ENCODE measurements around the gene C5orf58.

C5orf58 gene

DNA sequence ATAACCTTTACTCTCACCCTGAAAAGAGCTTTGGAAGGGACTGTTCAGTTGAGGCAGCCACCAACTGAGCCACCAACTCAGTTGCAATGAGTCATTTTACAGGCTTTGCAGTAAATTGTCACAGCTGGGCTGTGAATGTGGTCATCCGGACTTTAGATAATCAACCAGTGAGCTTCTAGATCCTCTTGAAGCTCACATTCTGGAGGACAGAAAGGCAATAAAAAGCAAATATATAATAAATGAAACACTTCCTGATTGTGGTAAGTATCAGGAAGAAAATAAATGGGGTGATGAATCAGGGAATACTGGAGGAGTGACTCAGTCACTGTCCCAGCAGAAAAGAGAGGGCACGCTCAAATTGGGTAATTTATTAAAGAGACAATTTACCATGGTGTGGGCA, 13.2 kb upstream of the C5orf58 start:
- no peaks in the 10 kb centered on the region for H3K9me3 ChIP-seq (replicated peaks; ENCODE audit: insufficient read depth, low read length)
- TF ChIP-seq EZH2 (optimal IDR thresholded peaks at IDR 0.05; ENCODE audit: low read depth, low read length) (no peak), EZH2phosphoT487 (IDR thresholded peaks at IDR 0.05; ENCODE audit: low read length) (no peak)
- TF ChIP-seq, protein P1, sequence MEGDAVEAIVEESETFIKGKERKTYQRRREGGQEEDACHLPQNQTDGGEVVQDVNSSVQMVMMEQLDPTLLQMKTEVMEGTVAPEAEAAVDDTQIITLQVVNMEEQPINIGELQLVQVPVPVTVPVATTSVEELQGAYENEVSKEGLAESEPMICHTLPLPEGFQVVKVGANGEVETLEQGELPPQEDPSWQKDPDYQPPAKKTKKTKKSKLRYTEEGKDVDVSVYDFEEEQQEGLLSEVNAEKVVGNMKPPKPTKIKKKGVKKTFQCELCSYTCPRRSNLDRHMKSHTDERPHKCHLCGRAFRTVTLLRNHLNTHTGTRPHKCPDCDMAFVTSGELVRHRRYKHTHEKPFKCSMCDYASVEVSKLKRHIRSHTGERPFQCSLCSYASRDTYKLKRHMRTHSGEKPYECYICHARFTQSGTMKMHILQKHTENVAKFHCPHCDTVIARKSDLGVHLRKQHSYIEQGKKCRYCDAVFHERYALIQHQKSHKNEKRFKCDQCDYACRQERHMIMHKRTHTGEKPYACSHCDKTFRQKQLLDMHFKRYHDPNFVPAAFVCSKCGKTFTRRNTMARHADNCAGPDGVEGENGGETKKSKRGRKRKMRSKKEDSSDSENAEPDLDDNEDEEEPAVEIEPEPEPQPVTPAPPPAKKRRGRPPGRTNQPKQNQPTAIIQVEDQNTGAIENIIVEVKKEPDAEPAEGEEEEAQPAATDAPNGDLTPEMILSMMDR (IDR thresholded peaks at IDR 0.05; ENCODE audit: low read length): no peak
- no peak overlapping the region for H2AFZ ChIP-seq (ENCODE audit: low read length)
- H3F3A ChIP-seq (ENCODE audit: insufficient read depth, low read length): no peaks in the 10 kb centered on the region
- H3K4me2 ChIP-seq (ENCODE audit: low read depth, low read length): no peak overlapping the region
- H3K36me3 ChIP-seq (replicated peaks; ENCODE audit: insufficient read depth, low read length): no peaks in the 10 kb centered on the region
- H3K4me3 ChIP-seq (ENCODE audit: low read length): no peak overlapping the region
- H3K27ac ChIP-seq (ENCODE audit: low read length): no peak overlapping the region
- no peaks in the 10 kb centered on the region for H3K79me2 ChIP-seq (ENCODE audit: low read length)
- no peaks in the 10 kb centered on the region for H3K27me3 ChIP-seq (replicated peaks; ENCODE audit: insufficient read depth, low read length)
- no peak overlapping the region for H3K9ac ChIP-seq (ENCODE audit: low read length)
- no peaks in the 10 kb centered on the region for H3K9me2 ChIP-seq (replicated peaks; ENCODE audit: insufficient read depth, low read length)
- H3K4me1 ChIP-seq (ENCODE audit: low read length): no peaks in the 10 kb centered on the region
- H4K20me1 ChIP-seq (ENCODE audit: insufficient read depth, low read length): no peaks in the 10 kb centered on the region
- DNase-seq: no peak

DNA sequence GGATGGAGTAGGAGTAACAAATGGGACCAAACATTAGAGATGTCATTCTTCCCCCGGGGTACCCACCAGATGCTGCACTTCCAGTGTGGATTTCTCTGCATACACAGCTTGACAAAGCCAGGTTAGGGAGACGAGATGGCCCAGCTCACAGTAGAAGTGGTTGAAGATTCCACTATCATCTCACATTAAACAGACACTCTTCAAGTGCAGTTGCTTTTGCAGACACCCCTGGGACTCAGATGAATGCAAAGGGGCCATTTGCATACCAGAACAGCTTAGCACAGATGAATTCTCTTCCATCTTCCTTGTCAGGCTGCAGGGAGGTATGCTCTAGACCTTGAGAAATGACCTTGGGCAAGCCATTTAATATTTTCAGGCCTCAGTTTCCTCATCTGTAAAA, 12.6 kb upstream of the C5orf58 start:
- Histone ChIP-seq H3F3A (ENCODE audit: insufficient read depth, low read length) (no peaks in the 10 kb centered on the region), H3K27me3 (replicated peaks; ENCODE audit: insufficient read depth, low read length) (no peaks in the 10 kb centered on the region), H3K4me1 (ENCODE audit: low read length) (no peaks in the 10 kb centered on the region), H3K36me3 (replicated peaks; ENCODE audit: insufficient read depth, low read length) (no peaks in the 10 kb centered on the region), H3K9me2 (replicated peaks; ENCODE audit: insufficient read depth, low read length) (no peaks in the 10 kb centered on the region), H3K79me2 (ENCODE audit: low read length) (no peaks in the 10 kb centered on the region), H3K9ac (ENCODE audit: low read length) (no peak overlapping the region), H4K20me1 (ENCODE audit: insufficient read depth, low read length) (no peaks in the 10 kb centered on the region), H3K9me3 (replicated peaks; ENCODE audit: insufficient read depth, low read length) (no peaks in the 10 kb centered on the region), H3K4me3 (ENCODE audit: low read length) (no peak overlapping the region), H2AFZ (ENCODE audit: low read length) (no peak overlapping the region), H3K27ac (ENCODE audit: low read length) (no peak overlapping the region), H3K4me2 (ENCODE audit: low read depth, low read length) (no peak overlapping the region)
- TF ChIP-seq EZH2phosphoT487 (IDR thresholded peaks at IDR 0.05; ENCODE audit: low read length) (no peak), EZH2 (optimal IDR thresholded peaks at IDR 0.05; ENCODE audit: low read depth, low read length) (no peak)
- TF ChIP-seq, protein P1 (IDR thresholded peaks at IDR 0.05; ENCODE audit: low read length): no peak
- DNase-seq: no peak

DNA sequence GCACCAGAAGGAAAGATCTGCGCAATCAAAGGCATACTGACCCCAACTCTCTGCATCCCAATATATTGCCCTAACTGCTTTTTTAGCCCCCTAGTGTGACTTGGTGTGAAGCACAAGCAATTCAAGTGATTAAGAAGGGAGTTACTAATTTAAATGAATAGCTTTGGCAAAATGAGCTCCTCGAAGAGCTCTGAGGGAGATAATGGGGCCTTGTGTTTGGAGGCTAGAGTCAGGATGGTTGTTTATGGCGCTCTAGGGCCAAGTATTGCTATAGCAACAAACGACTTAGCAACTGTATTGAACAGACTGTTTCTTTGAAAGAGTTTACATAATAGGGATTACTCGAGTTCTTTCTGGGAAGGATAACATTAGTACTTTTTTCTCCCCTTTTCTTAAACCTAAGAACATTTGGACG, 11.5 kb upstream of the C5orf58 start:
- no peaks in the 10 kb centered on the region for H3K36me3 ChIP-seq (replicated peaks; ENCODE audit: insufficient read depth, low read length)
- no peaks in the 10 kb centered on the region for H3K79me2 ChIP-seq (ENCODE audit: low read length)
- H3K4me2 ChIP-seq (ENCODE audit: low read depth, low read length): no peak overlapping the region
- no peaks in the 10 kb centered on the region for H4K20me1 ChIP-seq (ENCODE audit: insufficient read depth, low read length)
- no peaks in the 10 kb centered on the region for H3K4me1 ChIP-seq (ENCODE audit: low read length)
- H3K9me2 ChIP-seq (replicated peaks; ENCODE audit: insufficient read depth, low read length): no peaks in the 10 kb centered on the region
- H3K27me3 ChIP-seq (replicated peaks; ENCODE audit: insufficient read depth, low read length): no peaks in the 10 kb centered on the region
- no peak for DNase-seq
- H3K9ac ChIP-seq (ENCODE audit: low read length): no peak overlapping the region
- no peak overlapping the region for H3K27ac ChIP-seq (ENCODE audit: low read length)
- H2AFZ ChIP-seq (ENCODE audit: low read length): no peak overlapping the region
- no peaks in the 10 kb centered on the region for H3K9me3 ChIP-seq (replicated peaks; ENCODE audit: insufficient read depth, low read length)
- TF ChIP-seq, protein P1 (IDR thresholded peaks at IDR 0.05; ENCODE audit: low read length): no peak
- no peak for TF ChIP-seq EZH2 (optimal IDR thresholded peaks at IDR 0.05; ENCODE audit: low read depth, low read length)
- TF ChIP-seq EZH2phosphoT487 (IDR thresholded peaks at IDR 0.05; ENCODE audit: low read length): no peak
- no peak overlapping the region for H3K4me3 ChIP-seq (ENCODE audit: low read length)
- no peaks in the 10 kb centered on the region for H3F3A ChIP-seq (ENCODE audit: insufficient read depth, low read length)
